Measurements from ENCODE around the gene ALPP.

- TF ChIP-seq BRD4 (CRISPR knock-in tag; IDR thresholded peaks at IDR 0.05), result no peak
- no peak for TF ChIP-seq FIP1L1 (IDR thresholded peaks at IDR 0.05; ENCODE audit: borderline replicate concordance, insufficient read depth, low read depth, low read length)
- no peak for TF ChIP-seq CTCF (CRISPR knock-in tag; IDR thresholded peaks at IDR 0.05)
- no peak for TF ChIP-seq ZNF142 (CRISPR knock-in tag; IDR thresholded peaks at IDR 0.05)
- TF ChIP-seq ATF6 (CRISPR knock-in tag; conservative IDR thresholded peaks at IDR 0.05), result no peak
- TF ChIP-seq REST (IDR thresholded peaks at IDR 0.05; ENCODE audit: borderline replicate concordance in 1 of 2, low read depth in 1 of 2, low read length in 2 of 2), result no peak
- TF ChIP-seq NPAS2 (CRISPR knock-in tag; IDR thresholded peaks at IDR 0.05; ENCODE audit: borderline replicate concordance), result no peak
- TF ChIP-seq EZH2 (conservative IDR thresholded peaks at IDR 0.05; ENCODE audit: low read depth, low read length), result no peak
- no peak for TF ChIP-seq ETV5 (CRISPR knock-in tag; IDR thresholded peaks at IDR 0.05; ENCODE audit: borderline replicate concordance)
- TF ChIP-seq MAX (IDR thresholded peaks at IDR 0.05), result no peak
- TF ChIP-seq GABPA (IDR thresholded peaks at IDR 0.05; ENCODE audit: low read depth, low read length), result no peak
- TF ChIP-seq GABPA (CRISPR knock-in tag; IDR thresholded peaks at IDR 0.05; ENCODE audit: low read depth), result no peak
These were observed 42.7 kb upstream of the ALPP start for GRCh38 chr2:232335859-232336215.
